H1 (cell line): ENCODE results near the gene MTFR1L. TPM values are rescaled to one million over a fixed set of nuclear protein-coding genes. Genes with fewer than 3 reads are reported as not detected.

ENCODE experiments used
- CHD7 ChIP-seq: fragments of 300-600 bp; sonication (generic); IDR thresholded peaks from 2 replicates; pipeline ENCODE4 v1.7.1; 2012; ENCODE audit warnings: low read length, moderate library complexity, mild to moderate bottlenecking, inconsistent platforms; ENCODE audit not compliant: insufficient replicate concordance
- polyA plus RNA-seq, 7 experiments: library from polyadenylated mRNA; depleted of rRNA in 3 of 7; stranded (reverse) in 5 of 7; unstranded in 2 of 7; fragments of >200 nt in 5 of 7; fragments of 200-250 nt in 2 of 7; gene quantifications; 1 replicate in 5 of 7; 2 replicates in 1 of 7; 4 replicates in 1 of 7; pipeline versions ENCODE4 v1.2.1 to v1.2.3, GENCODE V29; 2011 to 2013; ENCODE audit warnings: missing spikeins in 2 of 7, mixed read lengths in 2 of 7
- total RNA-seq: library from RNA; stranded (reverse); fragmentation: NEBNext Ultra II Directional; extraction: Animal tissue kit (Norgen Biotek cat#: 25700); gene quantifications from 2 replicates; pipeline ENCODE4 v1.2.1, GENCODE V29; 2021

MTFR1L gene
- total and polyA plus RNA-seq, 2 of the 8 experiments (the other 6 are each of a cell fraction or from before 2014, with no cell fraction given) = 20.8 to 23.1 TPM

GRCh38 chr1:25821630-25822091 is 1.9 kb downstream of the MTFR1L start (continued):
- TF ChIP-seq CHD7 = no peak
- TF ChIP-seq, all 59 proteins: peak for 1
